KOPT-K1 (cell line): Measurements from ENCODE around the gene SOAT1.
A peak's percentile ranks its signal among the peaks of the same experiment; 100 is the strongest.

Experiments used
- H3K27ac ChIP-seq: fragments of 200-600 bp; sonication (generic); 2 replicates; pipeline ENCODE4 v1.5.1; 2016; ENCODE audit warnings: antibody characterized with exemption, mild to moderate bottlenecking, low read depth, low read length; ENCODE audit not compliant: poor library complexity, severe bottlenecking
- H3K36me3 ChIP-seq: fragments of 200-600 bp; sonication (generic); 2 replicates; pipeline ENCODE4 v1.5.1; 2017; ENCODE audit warnings: antibody characterized with exemption, mild to moderate bottlenecking, low read length, moderate library complexity; ENCODE audit not compliant: insufficient read depth
- H3K9me3 ChIP-seq: fragments of 200-600 bp; sonication (generic); 2 replicates; pipeline ENCODE4 v1.5.1; 2017; ENCODE audit warnings: antibody characterized with exemption, low read length, mild to moderate bottlenecking; ENCODE audit not compliant: insufficient read depth, poor library complexity, severe bottlenecking

Gene SOAT1

GRCh38 chr1:179295164-179295755 lies 1.7 kb downstream of the SOAT1 start:
- H3K9me3 ChIP-seq = no peaks in the 10 kb centered on the region
- H3K27ac ChIP-seq = peak overlapping the region; percentile 67
- peaks cover 5% of the 10 kb centered on the region; the same call in 1 of the 2 replicates for H3K36me3 ChIP-seq

DNA sequence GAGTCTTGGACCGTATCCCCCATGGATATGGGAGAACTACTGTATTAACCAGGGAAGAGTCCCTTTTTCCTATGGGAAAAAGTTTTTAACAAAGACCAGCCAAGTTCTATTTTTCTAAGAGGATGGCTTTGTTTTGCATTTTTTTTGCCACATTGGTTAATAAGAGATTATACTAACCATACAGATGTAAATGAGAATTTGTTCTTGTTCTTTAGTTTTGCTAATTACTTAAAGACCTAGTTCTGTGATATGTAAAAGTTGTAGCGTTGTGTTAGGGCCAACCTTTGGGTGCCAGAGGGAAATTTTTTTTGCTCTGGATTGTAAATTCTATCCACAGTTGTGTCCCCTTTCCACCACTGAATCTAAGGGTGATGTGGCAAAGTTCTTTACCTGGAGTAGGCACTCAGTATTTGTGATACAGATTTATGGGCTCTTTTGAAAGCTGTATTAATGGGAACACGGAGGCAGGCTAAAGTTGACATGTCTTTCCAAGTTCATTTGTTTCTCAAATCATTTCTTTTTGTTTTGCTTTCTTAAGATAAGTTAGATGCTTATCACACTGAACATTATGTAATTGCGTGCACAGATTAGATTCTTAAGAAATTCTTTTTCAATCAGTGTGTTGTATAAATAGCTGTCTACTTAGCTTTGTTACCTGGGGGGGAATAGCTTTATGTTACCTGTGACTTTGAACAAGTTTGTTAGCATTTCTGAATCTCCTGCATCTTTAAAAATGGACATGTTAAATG lies 2.9 kb downstream of the SOAT1 start:
- Histone ChIP-seq H3K36me3 (peaks cover 5% of the 10 kb centered on the region; the same call in 1 of the 2 replicates), H3K27ac (no peak overlapping the region), H3K9me3 (no peaks in the 10 kb centered on the region)

DNA sequence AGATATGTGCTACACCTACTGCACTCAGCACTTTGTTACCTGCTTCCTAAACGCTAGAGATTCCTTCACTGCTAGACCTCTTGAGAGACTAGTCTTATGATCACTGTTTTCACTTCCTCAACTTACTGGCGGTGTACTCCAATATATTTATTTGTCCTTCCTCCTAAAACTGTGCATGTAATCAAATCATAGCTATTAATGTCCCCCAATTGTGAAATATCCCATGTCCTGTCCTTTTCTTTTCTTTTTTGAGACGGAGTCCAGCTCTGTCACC lies 3.4 kb downstream of the SOAT1 start:
- no peak overlapping the region for H3K27ac ChIP-seq
- no peaks in the 10 kb centered on the region for H3K9me3 ChIP-seq
- peaks cover 6% of the 10 kb centered on the region; the same call in 1 of the 2 replicates for H3K36me3 ChIP-seq

DNA sequence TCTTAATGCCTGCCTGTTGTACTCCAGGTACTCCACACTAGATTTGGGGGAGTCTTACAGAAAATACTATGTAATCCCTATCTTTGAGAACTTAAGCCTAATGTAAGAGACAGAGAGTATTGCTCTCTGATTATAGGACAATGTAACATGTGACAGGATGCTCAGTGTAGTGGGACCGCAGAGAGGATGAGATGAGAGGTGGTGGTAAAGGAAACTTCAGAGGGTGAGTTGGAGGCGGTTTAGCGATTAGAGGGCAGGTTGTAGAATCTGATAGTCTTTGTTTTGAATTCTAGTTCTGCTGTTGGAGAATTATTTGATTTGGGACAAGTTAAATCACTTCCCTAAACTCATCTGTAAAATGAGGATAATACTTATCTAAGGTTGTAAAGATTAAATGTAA lies 5.4 kb downstream of the SOAT1 start:
- Histone ChIP-seq H3K36me3 (peaks cover 25% of the 10 kb centered on the region), H3K27ac (peak overlapping the region; percentile 47), H3K9me3 (no peaks in the 10 kb centered on the region)

GRCh38 chr1:179300112-179300511 lies 6.5 kb downstream of the SOAT1 start:
- Histone ChIP-seq H3K9me3 (no peaks in the 10 kb centered on the region), H3K36me3 (peaks cover 36% of the 10 kb centered on the region), H3K27ac (no peak overlapping the region)

DNA sequence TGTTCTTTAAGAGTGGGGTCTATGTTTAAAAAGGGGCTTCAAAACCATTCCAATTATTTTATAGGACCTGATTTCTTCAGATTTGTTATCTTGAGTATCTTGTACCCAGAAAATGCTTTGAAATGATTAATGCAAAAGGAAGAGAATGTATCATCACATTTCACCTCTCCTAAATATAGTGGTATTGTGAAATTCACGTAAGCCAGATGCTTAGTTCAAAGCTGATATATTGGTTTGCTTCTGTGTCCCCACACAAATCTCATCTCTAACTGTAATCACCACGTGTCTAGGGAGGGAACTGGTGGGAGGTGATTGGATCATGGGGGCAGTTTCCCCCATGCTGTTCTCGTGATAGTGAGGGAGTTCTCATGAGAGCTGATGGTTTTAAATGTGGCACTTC lies 8.5 kb downstream of the SOAT1 start:
- H3K27ac ChIP-seq = no peak overlapping the region
- no peaks in the 10 kb centered on the region for H3K9me3 ChIP-seq
- peaks cover 51% of the 10 kb centered on the region for H3K36me3 ChIP-seq

DNA sequence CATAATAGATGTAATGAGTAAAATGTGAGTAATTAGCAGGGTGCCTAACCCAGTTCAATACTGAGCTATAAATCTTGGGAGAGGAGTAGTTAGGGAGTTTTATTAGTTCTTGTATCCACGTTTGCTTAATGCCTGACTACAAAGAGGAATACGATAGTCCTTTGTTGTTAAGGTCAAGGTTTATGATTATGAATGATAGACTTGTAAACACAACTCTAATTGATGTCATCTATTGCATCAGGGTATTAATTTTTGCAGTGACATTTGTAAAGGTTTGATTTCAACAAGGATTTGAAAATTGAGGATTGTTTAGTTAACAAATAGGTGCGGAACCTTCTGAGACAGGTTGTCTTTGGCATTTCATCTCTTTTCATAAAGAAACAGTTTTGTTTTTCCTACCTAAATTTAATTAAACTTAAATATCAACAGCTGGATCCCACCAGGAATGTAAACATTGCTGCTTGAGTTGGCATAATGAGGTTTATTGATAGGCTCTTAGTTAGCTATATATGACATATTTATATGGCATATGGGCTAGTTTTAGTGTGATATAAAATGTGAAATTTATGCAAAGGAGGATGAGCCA lies 9.7 kb downstream of the SOAT1 start:
- H3K9me3 ChIP-seq = no peaks in the 10 kb centered on the region
- H3K36me3 ChIP-seq = peaks cover 63% of the 10 kb centered on the region
- no peak overlapping the region for H3K27ac ChIP-seq

- H3K36me3 ChIP-seq = peaks cover 77% of the 10 kb centered on the region
These were observed 11.9 kb downstream of the SOAT1 start for GRCh38 chr1:179305450-179305849.

DNA sequence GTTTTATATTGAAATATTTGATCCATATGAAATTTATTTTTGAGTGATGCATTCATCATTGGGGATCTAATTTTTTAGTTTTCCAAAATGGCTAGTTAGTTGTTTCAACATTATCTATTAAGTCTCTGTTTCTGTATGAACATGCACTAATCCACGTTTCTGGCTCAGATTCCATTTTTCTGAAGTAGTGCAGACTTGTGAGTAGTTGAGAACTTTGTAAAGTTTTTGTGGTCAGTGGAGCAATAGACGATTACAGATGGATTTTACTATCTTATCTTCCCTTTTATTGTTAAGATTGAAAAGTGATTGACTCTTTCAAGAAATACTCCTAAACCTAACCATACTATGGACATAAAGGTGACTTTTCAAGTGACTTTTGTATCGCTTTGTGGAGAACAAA lies 16.7 kb downstream of the SOAT1 start:
- Histone ChIP-seq H3K27ac (no peak overlapping the region), H3K36me3 (peaks cover 83% of the 10 kb centered on the region), H3K9me3 (no peaks in the 10 kb centered on the region)

More at GRCh38 chr1:179305450-179305849, 11.9 kb downstream of the SOAT1 start:
- Histone ChIP-seq H3K9me3 (no peaks in the 10 kb centered on the region), H3K27ac (no peak overlapping the region)

DNA sequence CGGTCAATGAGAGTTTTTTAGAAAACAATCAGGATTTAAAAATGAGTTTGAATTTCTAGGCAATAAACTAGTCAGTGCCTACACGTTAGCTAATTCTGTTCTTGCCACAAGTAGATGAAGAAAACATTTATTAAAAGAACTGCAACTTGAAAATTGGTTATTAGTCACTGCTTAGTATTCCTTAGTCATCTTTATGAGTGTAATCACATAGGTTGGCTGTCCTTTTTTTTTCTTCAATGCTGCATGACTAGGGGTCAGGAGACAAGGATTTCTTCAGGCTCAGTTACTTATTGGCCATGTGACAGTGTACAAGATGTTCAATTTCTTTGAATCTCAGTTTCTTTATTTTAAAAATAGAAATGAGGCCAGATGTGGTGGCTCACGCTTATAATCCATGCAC lies 17.1 kb downstream of the SOAT1 start:
- Histone ChIP-seq H3K27ac (no peak overlapping the region), H3K9me3 (no peaks in the 10 kb centered on the region), H3K36me3 (peaks cover 79% of the 10 kb centered on the region)

- H3K36me3 ChIP-seq = peaks cover 78% of the 10 kb centered on the region
- no peaks in the 10 kb centered on the region for H3K9me3 ChIP-seq
- no peak overlapping the region for H3K27ac ChIP-seq
These were observed 17.6 kb downstream of the SOAT1 start for GRCh38 chr1:179311149-179311700.

- H3K9me3 ChIP-seq = no peaks in the 10 kb centered on the region
- peaks cover 69% of the 10 kb centered on the region for H3K36me3 ChIP-seq
- H3K27ac ChIP-seq = no peak overlapping the region
These were observed 19.4 kb downstream of the SOAT1 start for GRCh38 chr1:179313004-179313403.

GRCh38 chr1:179314928-179315327 lies 21.3 kb downstream of the SOAT1 start:
- no peak overlapping the region for H3K27ac ChIP-seq
- peaks cover 54% of the 10 kb centered on the region for H3K36me3 ChIP-seq
- no peaks in the 10 kb centered on the region for H3K9me3 ChIP-seq

GRCh38 chr1:179318491-179318890 lies 24.9 kb downstream of the SOAT1 start:
- no peaks in the 10 kb centered on the region for H3K9me3 ChIP-seq
- H3K36me3 ChIP-seq = peaks cover 50% of the 10 kb centered on the region
- no peak overlapping the region for H3K27ac ChIP-seq

GRCh38 chr1:179321533-179322216 lies 28.1 kb downstream of the SOAT1 start:
- Histone ChIP-seq H3K27ac (no peak overlapping the region), H3K36me3 (peaks cover 55% of the 10 kb centered on the region), H3K9me3 (no peaks in the 10 kb centered on the region)
